ENCODE measurements around the gene FAM13A. TPM values are rescaled to one million over a fixed set of nuclear protein-coding genes. Genes with fewer than 3 reads are reported as not detected.

Gene FAM13A
- total and polyA plus RNA-seq, 10 of the 15 experiments (the other 5 are each of a cell fraction or from before 2014, with no cell fraction given), result 0.05 to 1.8 (median 0.27) TPM; not detected in 1

- no peaks in the 10 kb centered on the region for H3K36me3 ChIP-seq (ENCODE audit: control insufficient read depth in 2 of 2, insufficient read depth in 2 of 2, low read length in 1 of 2)
- ATAC-seq, result peak; percentile 93
- ChIA-PET POLR2A (interaction anchor here (1.0 kb wide), 1 partner anchor 28 kb away, joined by 3 read pairs; no protein-coding TSS in a partner anchor), SMC1A (ENCODE audit: uncharacterized antibody, unreplicated experiment) (interaction anchor here (0.7 to 2.5 kb wide), 10 partner anchors 14 to 262 kb away, joined by 3 to 12 read pairs (median 4); no protein-coding TSS in a partner anchor), RAD21 (ENCODE audit: unreplicated experiment) (interaction anchor here (0.7 to 1.0 kb wide), 2 partner anchors 13 to 231 kb away, joined by 3 to 8 read pairs; no protein-coding TSS in a partner anchor), CTCF (interaction anchor here (0.6 to 11.3 kb wide), 16 partner anchors 10 to 267 kb away, joined by 3 to 76 read pairs (median 3); no protein-coding TSS in a partner anchor)
- in situ Hi-C loops (cut with MboI) (no loop called here), intact Hi-C loops (cut with micrococcal nuclease; ENCODE audit: unreplicated experiment) (loop anchor here (5.0 kb wide), 1 partner anchor 120 kb away; no protein-coding TSS in a partner anchor)
- H3K4me1 ChIP-seq (ENCODE audit: control insufficient read depth, insufficient read depth, low read length), result peaks cover 9% of the 10 kb centered on the region
- no peak overlapping the region for H3K4me3 ChIP-seq
- no peaks in the 10 kb centered on the region for H3K79me2 ChIP-seq (ENCODE audit: control insufficient read depth, insufficient read depth, low read length)
- peak; percentile 16 for DNase-seq (ENCODE audit: low read depth, low spot score)
- no peaks in the 10 kb centered on the region for H4K20me1 ChIP-seq (ENCODE audit: control insufficient read depth, insufficient read depth)
- H3K27ac ChIP-seq (ENCODE audit: control insufficient read depth, insufficient read depth), result no peak overlapping the region
- WGBS (ENCODE audit: insufficient coverage, insufficient replicate concordance, low lambda C conversion rate, missing lambda C conversion rate), result 0% methylated on average over 1 of the region's 1 CpG
- H3K27me3 ChIP-seq (replicated peaks in 1 of 2; ENCODE audit: control insufficient read depth in 2 of 2, insufficient read depth in 2 of 2, low read length in 1 of 2), result no peaks in the 10 kb centered on the region
- H2AFZ ChIP-seq (ENCODE audit: control insufficient read depth, low read depth, low read length), result no peak overlapping the region
- no peak overlapping the region for H3K9ac ChIP-seq (ENCODE audit: control insufficient read depth, insufficient read depth, low read length)
- no peaks in the 10 kb centered on the region; the same call in 2 of the 3 replicates for H3K9me3 ChIP-seq (replicated peaks; ENCODE audit: control insufficient read depth, insufficient read depth, low read length)
- H3K4me2 ChIP-seq (ENCODE audit: control insufficient read depth, insufficient read depth), result no peak overlapping the region
- no TSS peak for BruUV-seq (replicated peaks)
- peak; percentile 93 for FAIRE-seq
- TF ChIP-seq MYC (IDR thresholded peaks at IDR 0.05; ENCODE audit: insufficient read depth, insufficient read length, insufficient replicate concordance, low read length, severe bottlenecking), result no peak
- TF ChIP-seq SKIL (IDR thresholded peaks at IDR 0.05; ENCODE audit: low read depth, poor library complexity, severe bottlenecking), result peak; percentile 9
- peak; percentile 59; the same call in 1 of the 2 replicates for TF ChIP-seq DPF2 (IDR thresholded peaks at IDR 0.05)
- no peak for TF ChIP-seq PML (IDR thresholded peaks at IDR 0.05; ENCODE audit: low read length)
- no peak for TF ChIP-seq ZBTB4 (CRISPR knock-in tag; IDR thresholded peaks at IDR 0.05)
- no peak for TF ChIP-seq SMAD5 (IDR thresholded peaks at IDR 0.05; ENCODE audit: low read depth)
- TF ChIP-seq CHD2 (IDR thresholded peaks at IDR 0.05; ENCODE audit: borderline replicate concordance, low read depth, low read length), result no peak
- TF ChIP-seq RAD21 (IDR thresholded peaks at IDR 0.05; ENCODE audit: insufficient read depth, low read depth, low read length), result no peak
- TF ChIP-seq RUNX3 (IDR thresholded peaks at IDR 0.05; ENCODE audit: low read length), result 0 out of 2 replicates have a peak, but pooled peaks have one; percentile 21
- peak; percentile 26; the same call in 1 of the 2 replicates for TF ChIP-seq BCL11A (IDR thresholded peaks at IDR 0.05; ENCODE audit: low read depth, low read length)
- TF ChIP-seq IKZF1 (conservative IDR thresholded peaks at IDR 0.05), result peak; percentile 52; the same call in 1 of the 2 replicates
- peak; percentile 90 for TF ChIP-seq MTA2 (IDR thresholded peaks at IDR 0.05; ENCODE audit: low read depth)
- TF ChIP-seq NFXL1 (IDR thresholded peaks at IDR 0.05; ENCODE audit: borderline replicate concordance), result no peak
- no peak for TF ChIP-seq KLF5 (IDR thresholded peaks at IDR 0.05; ENCODE audit: partially characterized antibody)
- TF ChIP-seq TARDBP (IDR thresholded peaks at IDR 0.05; ENCODE audit: borderline replicate concordance), result no peak
- no peak for TF ChIP-seq KAT2A (conservative IDR thresholded peaks at IDR 0.05; ENCODE audit: control insufficient read depth, low read depth, low read length)
- no peak for TF ChIP-seq NKRF (conservative IDR thresholded peaks at IDR 0.05)
Observed at GRCh38 chr4:88792268-88792781, 264.7 kb downstream of the FAM13A start.

All from GM12878 (cell line).